K562 (cell line): Measurements from ENCODE around the gene SMIM8. TPM values are rescaled to one million over a fixed set of nuclear protein-coding genes. Genes with fewer than 3 reads are reported as not detected.

Experiments used
- CBX1 ChIP-seq: sonication (generic); IDR thresholded peaks from 2 replicates; pipeline ENCODE4 v1.6.1; 2016; ENCODE audit warnings: antibody characterized with exemption, low read depth, mild to moderate bottlenecking
- CHD4 ChIP-seq: fragments of 200-600 bp; sonication (generic); IDR thresholded peaks from 3 replicates; pipeline ENCODE4 v1.6.1; 2012; ENCODE audit warnings: low read depth, mild to moderate bottlenecking, mixed read lengths, low read length, inconsistent platforms; ENCODE audit not compliant: insufficient read depth, insufficient replicate concordance, poor library complexity, severe bottlenecking
- CREBBP ChIP-seq: IDR thresholded peaks from one replicate; pipeline ENCODE4 v1.6.1; 2012; ENCODE audit warnings: low read depth, mild to moderate bottlenecking, control low read depth, inconsistent platforms, low read length
- ETV1 ChIP-seq: fragments of 450-650 bp; conservative IDR thresholded peaks from 2 replicates; pipeline ENCODE4 v1.6.1; 2016; ENCODE audit warnings: missing genetic modification characterization, control low read depth, low read depth, missing compliant biosample characterization
- FOSL1 ChIP-seq: fragments of 200-800 bp; sonication (Bioruptor generic); conservative IDR thresholded peaks from 2 replicates; pipeline ENCODE4 v1.6.1; 2016; ENCODE audit warnings: missing genetic modification characterization, missing compliant biosample characterization
- GTF2A2 ChIP-seq: IDR thresholded peaks from 2 replicates; pipeline ENCODE4 v1.6.1; 2016; ENCODE audit warnings: mild to moderate bottlenecking, missing genetic modification characterization, missing compliant biosample characterization
- HCFC1 ChIP-seq: IDR thresholded peaks from 2 replicates; pipeline ENCODE4 v1.6.1; 2012; ENCODE audit warnings: low read depth, low read length, improper control_type of control experiment
- MTA2 ChIP-seq: fragments of 450-650 bp; IDR thresholded peaks from 2 replicates; pipeline ENCODE4 v1.6.1; 2016; ENCODE audit warnings: low read depth
- NFXL1 ChIP-seq: fragments of 450-650 bp; formaldehyde crosslinking; IDR thresholded peaks from 2 replicates; pipeline ENCODE4 v1.4.0; 2021; ENCODE audit warnings: mild to moderate bottlenecking
- PCBP1 ChIP-seq: fragments of 200-400 bp; formaldehyde crosslinking; IDR thresholded peaks from 2 replicates; pipeline ENCODE4 v1.6.1; 2018; ENCODE audit warnings: mild to moderate bottlenecking, low read depth, low read length; ENCODE audit not compliant: poor library complexity, severe bottlenecking
- POLR2A ChIP-seq: fragments of 450-650 bp; conservative IDR thresholded peaks from 2 replicates; pipeline ENCODE4 v1.6.1; 2016
- RERE ChIP-seq: sonication (generic); formaldehyde crosslinking; IDR thresholded peaks from 2 replicates; pipeline ENCODE4 v1.8.0; 2023; ENCODE audit warnings: missing genetic modification reagents, mild to moderate bottlenecking, borderline replicate concordance
- SAFB ChIP-seq: fragments of 200-400 bp; formaldehyde crosslinking; IDR thresholded peaks from 2 replicates; pipeline ENCODE4 v1.6.1; 2017; ENCODE audit warnings: low read depth, low read length, borderline replicate concordance
- SLC30A9 ChIP-seq: fragments of 250-450 bp; sonication (Bioruptor Pico); IDR thresholded peaks from 2 replicates; pipeline ENCODE4 v1.8.0; 2022; ENCODE audit warnings: mild to moderate bottlenecking, moderate library complexity
- SP1 ChIP-seq: sonication (generic); formaldehyde crosslinking; IDR thresholded peaks from 2 replicates; pipeline ENCODE4 v1.8.1; 2022; ENCODE audit warnings: mild to moderate bottlenecking, missing genetic modification reagents
- ZBTB17 ChIP-seq: fragments of 450-650 bp; formaldehyde crosslinking; IDR thresholded peaks from 2 replicates; pipeline ENCODE4 v1.4.0; 2020; ENCODE audit warnings: mild to moderate bottlenecking
- ZNF232 ChIP-seq: sonication (generic); formaldehyde crosslinking; IDR thresholded peaks from 2 replicates; pipeline ENCODE4 v1.8.0; 2022; ENCODE audit warnings: mild to moderate bottlenecking, missing genetic modification reagents
- ZNF77 ChIP-seq: fragments of 250-450 bp; sonication (Bioruptor Pico); IDR thresholded peaks from 2 replicates; pipeline ENCODE4 v1.5.0; 2020
- polyA plus RNA-seq, 8 experiments: library from polyadenylated mRNA; depleted of rRNA in 4 of 8; stranded (reverse) in 5 of 8; unstranded in 3 of 8; fragments of >200 nt; fragmentation: Nextera tagmentation in 2 of 8; fragmentation: Illumina TruSeq in 1 of 8; extraction: Ambion mirVana in 2 of 8; extraction: Trizol in 1 of 8; gene quantifications; 2 replicates each; pipeline versions ENCODE4 v1.2.1 to v1.2.3, GENCODE V29; 2011 to 2014; ENCODE audit warnings: inconsistent platforms in 1 of 8, missing spikeins in 1 of 8
- total RNA-seq, 7 experiments: library from RNA; depleted of rRNA in 6 of 7; stranded (reverse); fragments of >200 nt in 6 of 7; fragmentation: Illumina TruSeq in 2 of 7; extraction: Trizol in 2 of 7; gene quantifications; 2 replicates each; pipeline versions ENCODE4 v1.2.1 to v1.2.3, GENCODE V29; 2011 to 2021; ENCODE audit warnings: low replicate concordance in 1 of 7
- TF ChIP-seq, protein P1 (sequence below): fragments of 450-650 bp; formaldehyde crosslinking; IDR thresholded peaks from 2 replicates; pipeline ENCODE4 v1.4.0; 2020; ENCODE audit warnings: mild to moderate bottlenecking, mixed read lengths
- TF ChIP-seq, protein P2 (sequence below), 2 experiments: fragments of 450-650 bp; conservative IDR thresholded peaks; 2 replicates each; pipeline ENCODE4 v1.6.1; 2017; ENCODE audit warnings: mild to moderate bottlenecking in 2 of 2, moderate library complexity in 2 of 2

Gene SMIM8
- total and polyA plus RNA-seq, 9 of the 15 experiments (the other 6 are each of a cell fraction or from before 2014, with no cell fraction given), result 8.3 to 53.7 (median 15.1) TPM

DNA sequence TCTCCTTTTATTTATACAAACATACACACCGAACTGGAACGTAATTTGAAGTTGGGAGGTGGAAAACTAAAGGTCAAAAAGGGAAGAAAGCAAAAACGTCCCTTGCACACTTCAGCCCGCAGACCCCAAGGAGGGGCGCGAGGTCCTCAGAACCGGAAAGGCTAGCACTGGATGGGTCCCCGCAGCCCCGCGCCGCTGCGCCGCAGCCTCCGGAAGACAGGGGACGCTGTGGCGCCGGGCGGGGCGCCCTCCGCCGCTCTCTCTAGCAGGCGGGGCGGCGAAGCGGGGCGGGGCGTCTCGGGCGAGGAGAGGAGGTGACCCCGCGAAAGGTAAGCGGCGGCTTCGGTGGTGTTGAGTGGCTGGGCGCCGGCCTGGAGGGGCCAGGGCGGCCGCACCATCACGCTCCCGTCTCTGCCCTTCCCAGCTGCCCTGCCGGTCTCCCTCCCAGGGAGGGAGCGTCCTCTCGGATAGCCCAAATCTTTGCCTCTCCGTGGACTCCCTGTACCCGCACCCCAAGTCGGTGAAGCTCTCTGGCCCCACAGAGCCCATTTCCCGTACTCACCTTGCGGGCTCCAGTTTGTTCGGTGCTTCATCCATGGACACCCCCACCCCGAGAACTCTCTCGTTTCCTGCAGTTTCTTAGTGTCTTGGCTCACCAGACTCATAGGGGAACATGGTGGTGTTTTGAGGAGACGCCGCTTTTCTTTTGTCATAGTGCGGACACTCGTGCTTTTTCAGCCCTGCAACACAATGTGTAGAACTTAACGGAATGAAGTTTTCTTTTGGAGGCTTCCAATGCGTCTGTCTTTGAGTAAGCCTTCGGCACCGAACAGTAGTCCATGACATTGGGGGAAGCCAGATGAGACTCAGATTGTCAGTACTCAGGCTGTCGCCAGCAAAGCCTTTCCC lies at the start of gene SMIM8 (continued):
- TF ChIP-seq PCBP1 (no peak), ZNF77 (CRISPR knock-in tag) (no peak), POLR2A (peak; percentile 93), ETV1 (tag) (peak; percentile 59; the same call in 1 of the 2 replicates), MTA2 (no peak), CBX1 (peak; percentile 93), HCFC1 (peak; percentile 72), SLC30A9 (CRISPR knock-in tag) (no peak), FOSL1 (tag) (0 out of 2 replicates have a peak, but pooled peaks have one; percentile 15), SAFB (no peak), NFXL1 (no peak), SP1 (peak; percentile 90), ZNF232 (CRISPR knock-in tag) (no peak), CHD4 (no peak), RERE (CRISPR knock-in tag) (no peak), ZBTB17 (CRISPR knock-in tag) (no peak), GTF2A2 (no peak), CREBBP (no peak)
- TF ChIP-seq, protein P1, sequence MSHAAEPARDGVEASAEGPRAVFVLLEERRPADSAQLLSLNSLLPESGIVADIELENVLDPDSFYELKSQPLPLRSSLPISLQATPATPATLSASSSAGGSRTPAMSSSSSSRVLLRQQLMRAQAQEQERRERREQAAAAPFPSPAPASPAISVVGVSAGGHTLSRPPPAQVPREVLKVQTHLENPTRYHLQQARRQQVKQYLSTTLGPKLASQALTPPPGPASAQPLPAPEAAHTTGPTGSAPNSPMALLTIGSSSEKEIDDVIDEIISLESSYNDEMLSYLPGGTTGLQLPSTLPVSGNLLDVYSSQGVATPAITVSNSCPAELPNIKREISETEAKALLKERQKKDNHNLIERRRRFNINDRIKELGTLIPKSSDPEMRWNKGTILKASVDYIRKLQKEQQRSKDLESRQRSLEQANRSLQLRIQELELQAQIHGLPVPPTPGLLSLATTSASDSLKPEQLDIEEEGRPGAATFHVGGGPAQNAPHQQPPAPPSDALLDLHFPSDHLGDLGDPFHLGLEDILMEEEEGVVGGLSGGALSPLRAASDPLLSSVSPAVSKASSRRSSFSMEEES, result no peak
- TF ChIP-seq, protein P2, sequence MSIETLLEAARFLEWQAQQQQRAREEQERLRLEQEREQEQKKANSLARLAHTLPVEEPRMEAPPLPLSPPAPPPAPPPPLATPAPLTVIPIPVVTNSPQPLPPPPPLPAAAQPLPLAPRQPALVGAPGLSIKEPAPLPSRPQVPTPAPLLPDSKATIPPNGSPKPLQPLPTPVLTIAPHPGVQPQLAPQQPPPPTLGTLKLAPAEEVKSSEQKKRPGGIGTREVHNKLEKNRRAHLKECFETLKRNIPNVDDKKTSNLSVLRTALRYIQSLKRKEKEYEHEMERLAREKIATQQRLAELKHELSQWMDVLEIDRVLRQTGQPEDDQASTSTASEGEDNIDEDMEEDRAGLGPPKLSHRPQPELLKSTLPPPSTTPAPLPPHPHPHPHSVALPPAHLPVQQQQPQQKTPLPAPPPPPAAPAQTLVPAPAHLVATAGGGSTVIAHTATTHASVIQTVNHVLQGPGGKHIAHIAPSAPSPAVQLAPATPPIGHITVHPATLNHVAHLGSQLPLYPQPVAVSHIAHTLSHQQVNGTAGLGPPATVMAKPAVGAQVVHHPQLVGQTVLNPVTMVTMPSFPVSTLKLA (conservative IDR thresholded peaks at IDR 0.05), result peak in 1 of 2 experiments; percentile 41; a peak in 1 of 4 replicates
